ENCODE data around the gene VIT.

- TF ChIP-seq CTCF (IDR thresholded peaks at IDR 0.05) (no peak), EZH2 (IDR thresholded peaks at IDR 0.05) (no peak)
Measured at GRCh38 chr2:36769106-36769505, 72.6 kb downstream of the VIT start.
